ENCODE measurements around the gene FAM184A.
A peak's percentile ranks its signal among the peaks of the same experiment; 100 is the strongest.

The FAM184A gene

DNA sequence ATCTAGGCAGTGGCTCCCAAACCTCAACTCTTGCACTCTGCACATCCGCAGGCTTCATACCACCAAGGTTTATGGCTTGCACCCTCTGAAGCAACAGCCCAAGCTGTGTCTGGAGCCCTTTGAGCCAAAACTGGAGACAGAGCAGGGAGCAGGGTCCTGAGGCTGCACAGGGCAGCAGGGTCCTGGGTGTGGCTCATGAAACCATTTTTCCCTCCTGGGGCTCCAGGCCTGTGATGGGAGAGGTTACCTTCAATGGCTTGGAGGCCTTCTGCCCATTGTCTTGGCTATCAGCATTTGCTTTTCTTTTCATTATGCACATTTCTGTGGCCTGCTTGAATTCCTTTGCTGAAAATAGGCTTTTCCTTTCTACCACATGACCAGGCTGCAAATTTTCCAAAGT lies 6.3 kb upstream of the FAM184A start:
- TF ChIP-seq, protein P1, sequence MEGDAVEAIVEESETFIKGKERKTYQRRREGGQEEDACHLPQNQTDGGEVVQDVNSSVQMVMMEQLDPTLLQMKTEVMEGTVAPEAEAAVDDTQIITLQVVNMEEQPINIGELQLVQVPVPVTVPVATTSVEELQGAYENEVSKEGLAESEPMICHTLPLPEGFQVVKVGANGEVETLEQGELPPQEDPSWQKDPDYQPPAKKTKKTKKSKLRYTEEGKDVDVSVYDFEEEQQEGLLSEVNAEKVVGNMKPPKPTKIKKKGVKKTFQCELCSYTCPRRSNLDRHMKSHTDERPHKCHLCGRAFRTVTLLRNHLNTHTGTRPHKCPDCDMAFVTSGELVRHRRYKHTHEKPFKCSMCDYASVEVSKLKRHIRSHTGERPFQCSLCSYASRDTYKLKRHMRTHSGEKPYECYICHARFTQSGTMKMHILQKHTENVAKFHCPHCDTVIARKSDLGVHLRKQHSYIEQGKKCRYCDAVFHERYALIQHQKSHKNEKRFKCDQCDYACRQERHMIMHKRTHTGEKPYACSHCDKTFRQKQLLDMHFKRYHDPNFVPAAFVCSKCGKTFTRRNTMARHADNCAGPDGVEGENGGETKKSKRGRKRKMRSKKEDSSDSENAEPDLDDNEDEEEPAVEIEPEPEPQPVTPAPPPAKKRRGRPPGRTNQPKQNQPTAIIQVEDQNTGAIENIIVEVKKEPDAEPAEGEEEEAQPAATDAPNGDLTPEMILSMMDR (conservative IDR thresholded peaks at IDR 0.05; ENCODE audit: low read depth, low read length) = no peak
- no peak overlapping the region for H2AFZ ChIP-seq (ENCODE audit: low read depth)
- no peak overlapping the region for H3K27ac ChIP-seq
- no peaks in the 10 kb centered on the region for H4K20me1 ChIP-seq (ENCODE audit: insufficient read depth)
- no peaks in the 10 kb centered on the region for H3K27me3 ChIP-seq (ENCODE audit: insufficient read depth, low read depth)
- H3K9ac ChIP-seq = no peak overlapping the region
- peaks cover 3% of the 10 kb centered on the region for H3K4me1 ChIP-seq (ENCODE audit: low read depth, poor library complexity, severe bottlenecking)
- no peak overlapping the region for H3K4me3 ChIP-seq (IDR thresholded peaks at IDR 0.05; ENCODE audit: insufficient read depth, low read depth, low read length)
- no peaks in the 10 kb centered on the region for H3K36me3 ChIP-seq (ENCODE audit: insufficient read depth)
- H3K4me2 ChIP-seq = no peak overlapping the region
- no peaks in the 10 kb centered on the region for H3K79me2 ChIP-seq (ENCODE audit: insufficient read depth, low read depth)

DNA sequence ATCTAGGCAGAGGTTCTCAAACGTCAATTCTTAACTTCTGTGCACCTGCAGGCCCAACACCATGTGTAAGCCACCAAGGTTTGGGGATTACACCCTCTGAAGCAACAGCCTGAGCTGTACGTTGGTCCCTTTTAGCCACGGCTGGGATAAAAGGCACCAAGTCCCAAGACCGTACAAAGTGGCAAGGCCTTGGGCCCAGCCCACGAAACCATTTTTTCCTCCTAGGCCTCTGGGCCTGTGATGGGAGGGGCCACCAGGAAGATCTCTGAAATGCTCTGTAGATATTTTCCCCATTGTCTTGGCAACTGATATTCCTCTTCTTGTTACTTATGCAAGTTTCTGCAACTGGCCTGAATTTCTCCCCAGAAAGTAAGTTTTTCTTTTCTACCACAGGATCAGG lies 4.5 kb upstream of the FAM184A start:
- no peaks in the 10 kb centered on the region for H3K36me3 ChIP-seq (ENCODE audit: insufficient read depth)
- H3K4me2 ChIP-seq = no peak overlapping the region
- H3K79me2 ChIP-seq (ENCODE audit: insufficient read depth, low read depth) = no peaks in the 10 kb centered on the region
- TF ChIP-seq, protein P1 (conservative IDR thresholded peaks at IDR 0.05; ENCODE audit: low read depth, low read length) = no peak
- H3K4me3 ChIP-seq (IDR thresholded peaks at IDR 0.05; ENCODE audit: insufficient read depth, low read depth, low read length) = no peak overlapping the region
- no peaks in the 10 kb centered on the region for H4K20me1 ChIP-seq (ENCODE audit: insufficient read depth)
- no peak overlapping the region for H3K27ac ChIP-seq
- H3K27me3 ChIP-seq (ENCODE audit: insufficient read depth, low read depth) = no peaks in the 10 kb centered on the region
- H3K9ac ChIP-seq = no peak overlapping the region
- peaks cover 6% of the 10 kb centered on the region for H3K4me1 ChIP-seq (ENCODE audit: low read depth, poor library complexity, severe bottlenecking)
- H2AFZ ChIP-seq (ENCODE audit: low read depth) = no peak overlapping the region

DNA sequence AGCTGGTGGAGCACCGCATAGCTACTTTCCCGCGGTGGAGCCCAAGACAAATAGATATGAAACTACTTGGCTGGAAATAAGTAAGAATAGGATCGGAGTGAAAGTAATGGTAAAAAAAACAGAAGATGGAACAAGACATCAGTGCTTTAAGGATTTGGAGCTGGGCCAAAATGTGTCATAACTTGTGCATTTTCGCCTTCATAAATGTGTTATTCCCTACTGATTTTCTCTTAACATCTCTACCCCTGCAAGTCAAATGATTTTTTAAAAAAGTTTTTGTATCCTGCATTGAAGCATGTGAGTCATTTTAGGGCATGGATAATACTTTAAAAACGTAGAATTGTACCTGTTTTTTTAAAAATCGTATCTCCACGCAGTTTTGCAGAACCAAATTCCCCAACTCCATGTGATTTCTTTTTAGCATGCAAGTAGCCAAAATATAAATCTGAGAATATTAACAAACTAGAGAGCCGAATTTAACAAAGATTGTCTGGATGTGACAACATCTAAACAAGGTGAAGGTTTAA lies 882 bp upstream of the FAM184A start:
- Histone ChIP-seq H2AFZ (ENCODE audit: low read depth) (peak overlapping the region; percentile 92), H3K79me2 (ENCODE audit: insufficient read depth, low read depth) (no peaks in the 10 kb centered on the region), H3K27me3 (ENCODE audit: insufficient read depth, low read depth) (no peaks in the 10 kb centered on the region), H3K36me3 (ENCODE audit: insufficient read depth) (no peaks in the 10 kb centered on the region), H3K4me1 (ENCODE audit: low read depth, poor library complexity, severe bottlenecking) (peaks cover 6% of the 10 kb centered on the region), H3K9ac (peak overlapping the region; percentile 67; the same call in 1 of the 2 replicates), H4K20me1 (ENCODE audit: insufficient read depth) (no peaks in the 10 kb centered on the region), H3K27ac (no peak overlapping the region), H3K4me3 (IDR thresholded peaks at IDR 0.05; ENCODE audit: insufficient read depth, low read depth, low read length) (no peak overlapping the region), H3K4me2 (peak overlapping the region; percentile 80)
- TF ChIP-seq, protein P1 (conservative IDR thresholded peaks at IDR 0.05; ENCODE audit: low read depth, low read length) = no peak

DNA sequence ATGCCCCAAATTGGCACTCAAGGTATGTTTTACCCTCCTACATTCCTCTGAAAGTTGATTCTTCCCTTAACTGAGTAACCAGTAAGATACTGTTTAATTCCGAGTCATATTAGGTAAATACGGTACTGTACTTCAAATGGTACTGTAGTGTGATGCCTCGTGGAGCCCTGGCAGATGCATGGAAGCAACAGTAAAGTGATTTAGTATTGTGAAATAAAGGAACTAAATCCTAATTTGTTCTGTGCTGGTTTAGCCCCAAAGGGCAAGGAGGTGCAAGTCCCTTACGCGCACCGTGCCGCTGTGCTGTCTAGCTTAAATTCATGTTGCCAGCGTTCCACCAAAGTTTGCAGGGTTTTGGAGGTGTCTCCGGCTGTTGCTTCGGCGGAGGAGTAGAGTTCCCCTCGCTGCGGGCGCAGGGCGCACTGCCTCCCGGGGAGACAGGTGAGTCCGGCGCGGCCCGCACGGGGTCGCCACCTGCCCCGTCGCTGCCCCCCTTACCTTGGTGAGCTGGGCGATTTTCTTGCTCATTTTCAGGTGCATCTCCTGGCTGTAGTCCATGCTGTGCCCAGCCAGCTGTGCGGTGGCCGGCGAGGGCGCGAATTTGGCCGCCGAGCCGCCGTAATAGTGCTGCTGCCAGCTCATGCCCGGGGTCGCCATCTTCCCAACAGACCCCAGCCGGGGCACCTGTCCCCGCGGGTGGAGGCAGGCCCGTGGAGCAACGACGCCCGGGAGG lies 655 bp downstream of the FAM184A start:
- no peak overlapping the region for H3K9ac ChIP-seq
- H3K27ac ChIP-seq = no peak overlapping the region
- peak overlapping the region; percentile 92 for H2AFZ ChIP-seq (ENCODE audit: low read depth)
- peaks cover 6% of the 10 kb centered on the region for H3K4me1 ChIP-seq (ENCODE audit: low read depth, poor library complexity, severe bottlenecking)
- H3K4me3 ChIP-seq (IDR thresholded peaks at IDR 0.05; ENCODE audit: insufficient read depth, low read depth, low read length) = no peak overlapping the region
- TF ChIP-seq, protein P1 (conservative IDR thresholded peaks at IDR 0.05; ENCODE audit: low read depth, low read length) = no peak
- H4K20me1 ChIP-seq (ENCODE audit: insufficient read depth) = no peaks in the 10 kb centered on the region
- no peak overlapping the region for H3K4me2 ChIP-seq
- no peaks in the 10 kb centered on the region for H3K36me3 ChIP-seq (ENCODE audit: insufficient read depth)
- no peaks in the 10 kb centered on the region for H3K79me2 ChIP-seq (ENCODE audit: insufficient read depth, low read depth)
- no peaks in the 10 kb centered on the region for H3K27me3 ChIP-seq (ENCODE audit: insufficient read depth, low read depth)

All from KMS-11 (cell line).